SK-N-SH (cell line): Measurements from ENCODE around the gene MADCAM1.

Experiments
- CTCF ChIP-seq: fragments of 200-600 bp; sonication (generic); IDR thresholded peaks from 2 replicates; pipeline ENCODE4 v1.6.1; 2017; ENCODE audit warnings: antibody characterized with exemption, mild to moderate bottlenecking, moderate library complexity
- EZH2phosphoT487 ChIP-seq: fragments of 200-600 bp; sonication (generic); IDR thresholded peaks from 2 replicates; pipeline ENCODE4 v1.6.1; 2017; ENCODE audit warnings: low read depth, mixed run types, mild to moderate bottlenecking, antibody characterized with exemption, moderate library complexity, borderline replicate concordance
- FOXM1 ChIP-seq: IDR thresholded peaks from 2 replicates; pipeline ENCODE4 v1.4.0; 2012; ENCODE audit warnings: low read depth, mild to moderate bottlenecking
- MXI1 ChIP-seq: IDR thresholded peaks from 2 replicates; pipeline ENCODE4 v1.6.1; 2012; ENCODE audit warnings: mild to moderate bottlenecking, low read depth, low read length, improper control_type of control experiment
- NFIC ChIP-seq: IDR thresholded peaks from 2 replicates; pipeline ENCODE4 v1.4.0; 2012; ENCODE audit warnings: borderline replicate concordance
- POLR2AphosphoS5 ChIP-seq: IDR thresholded peaks from 2 replicates; pipeline ENCODE4 v1.6.1; 2012; ENCODE audit warnings: low read depth, low read length
- RCOR1 ChIP-seq: fragments of 150-350 bp; IDR thresholded peaks from 2 replicates; pipeline ENCODE4 v1.6.1; 2017; ENCODE audit warnings: antibody characterized with exemption, low read length
- TAF1 ChIP-seq: IDR thresholded peaks from 2 replicates; pipeline ENCODE4 v1.6.1; 2012; ENCODE audit warnings: low read depth, mild to moderate bottlenecking, low read length, moderate library complexity, borderline replicate concordance
- YY1 ChIP-seq: IDR thresholded peaks from 2 replicates; pipeline ENCODE4 v1.4.0; 2012; ENCODE audit warnings: low read depth, mild to moderate bottlenecking
- ZBTB33 ChIP-seq: IDR thresholded peaks from 2 replicates; pipeline ENCODE4 v1.4.0; 2012; ENCODE audit warnings: low read depth, borderline replicate concordance

GRCh38 chr19:467554-467953 lies 28.7 kb upstream of the MADCAM1 start:
- TF ChIP-seq ZBTB33 (no peak), CTCF (no peak), FOXM1 (no peak), TAF1 (no peak), POLR2AphosphoS5 (no peak), NFIC (no peak), MXI1 (no peak), RCOR1 (no peak), YY1 (no peak), EZH2phosphoT487 (no peak)
